GM21529 (cell line): ENCODE data around the gene SLC2A3.
"Not testable (repeated sequence)": the region's sequence is repeated elsewhere in the genome, so short reads cannot be mapped to it uniquely, and the experiment has no call there.

Experiments used
- ATAC-seq: cut with Tn5 transposase; IDR thresholded peaks from one replicate; pipeline ENCODE4 v1.9.1; 2021; ENCODE audit not compliant: unreplicated experiment

Gene SLC2A3

DNA sequence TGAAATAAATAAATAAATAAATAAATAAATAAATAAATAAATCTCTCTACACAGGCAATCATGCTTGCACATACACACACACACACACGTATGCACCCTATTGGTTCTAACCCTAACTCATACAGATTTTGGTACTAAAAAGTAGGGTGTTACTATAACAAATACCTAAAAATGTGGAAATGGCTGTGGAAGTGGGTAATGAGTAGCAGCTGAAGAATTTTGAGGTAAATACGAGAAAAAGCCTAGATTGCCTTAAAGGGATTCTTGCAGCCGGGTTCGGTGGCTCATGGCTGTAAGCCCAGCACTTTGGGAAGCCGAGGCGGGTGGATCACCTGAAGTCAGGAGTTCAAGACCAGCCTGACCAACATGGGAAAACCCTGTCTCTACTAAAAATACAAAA is 15.7 kb upstream of the SLC2A3 start:
- no peak for ATAC-seq

GRCh38 chr12:7950230-7950943 is 14.4 kb upstream of the SLC2A3 start:
- ATAC-seq: not testable (repeated sequence)

DNA sequence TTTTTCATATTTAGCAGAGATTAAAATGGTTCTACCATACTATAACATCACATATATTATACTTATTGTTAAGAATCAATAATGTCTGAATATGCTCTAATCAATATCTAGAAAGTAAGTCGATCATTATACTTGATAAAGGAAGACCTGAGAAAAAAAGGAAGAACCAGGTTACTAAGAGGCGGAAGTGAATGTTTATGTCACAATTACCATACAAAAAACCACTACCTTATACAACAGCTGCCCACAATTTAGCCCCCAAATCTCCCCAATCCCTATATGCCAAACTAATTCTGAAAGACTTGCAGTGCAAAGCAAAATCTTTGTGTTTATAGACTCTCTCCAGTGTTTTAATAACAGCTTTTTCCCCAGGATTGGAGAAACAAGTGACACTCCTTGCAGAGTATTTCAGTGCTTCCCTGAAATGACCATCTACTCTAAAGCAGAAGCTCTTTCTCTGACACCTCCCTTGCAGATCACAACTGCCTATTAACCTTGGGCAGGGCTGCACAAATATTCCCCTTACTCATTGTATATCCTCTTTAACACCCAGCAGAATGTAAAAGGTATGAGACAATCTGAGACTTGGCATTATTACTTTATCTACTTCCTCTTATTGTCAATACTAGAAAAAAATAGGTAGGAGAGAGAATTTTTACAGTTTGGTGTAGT is 12.7 kb upstream of the SLC2A3 start:
- no peak for ATAC-seq

DNA sequence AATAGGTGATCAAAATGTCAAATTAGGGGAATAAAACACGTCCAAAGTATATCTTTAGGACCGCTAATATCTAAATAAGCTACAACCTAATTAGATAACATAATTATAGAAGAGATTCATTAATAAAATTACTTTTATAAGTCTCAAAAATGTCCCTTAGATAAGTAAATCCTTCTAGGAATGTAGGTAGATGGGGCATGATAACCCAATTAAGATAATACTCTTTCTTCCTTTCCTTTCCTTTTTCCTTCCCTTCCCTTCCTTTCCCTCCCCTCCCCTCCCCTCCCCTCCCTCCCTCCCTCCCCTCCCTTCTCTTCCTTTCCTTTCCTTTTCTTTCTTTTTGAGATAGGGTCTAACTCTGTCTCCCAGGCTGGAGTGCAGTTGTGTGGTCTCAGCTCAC is 11.0 kb upstream of the SLC2A3 start:
- ATAC-seq: no peak

DNA sequence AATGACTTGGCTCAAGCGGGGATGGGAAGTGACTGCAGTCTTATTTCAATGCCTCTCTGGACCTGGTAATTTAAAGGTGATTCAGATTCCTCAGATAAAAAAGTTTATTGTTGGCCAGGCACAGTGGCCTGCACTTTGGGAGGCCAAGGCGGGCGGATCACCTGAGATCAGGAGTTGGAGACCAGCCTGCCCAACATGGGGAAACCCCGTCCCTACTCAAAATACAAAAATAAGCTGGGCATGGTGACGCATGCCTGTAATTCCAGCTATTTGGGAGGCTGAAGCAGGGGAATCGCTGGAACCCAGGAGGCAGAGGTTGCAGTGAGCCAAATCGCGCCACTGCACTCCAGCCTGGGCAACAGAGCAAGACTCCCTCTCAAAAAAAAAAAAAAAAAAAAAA is 8.8 kb upstream of the SLC2A3 start:
- not testable (repeated sequence) for ATAC-seq

- no peak for ATAC-seq
Measured at GRCh38 chr12:7940906-7941305, 4.9 kb upstream of the SLC2A3 start.

- no peak for ATAC-seq
Measured at GRCh38 chr12:7937833-7938506, 2.0 kb upstream of the SLC2A3 start.

DNA sequence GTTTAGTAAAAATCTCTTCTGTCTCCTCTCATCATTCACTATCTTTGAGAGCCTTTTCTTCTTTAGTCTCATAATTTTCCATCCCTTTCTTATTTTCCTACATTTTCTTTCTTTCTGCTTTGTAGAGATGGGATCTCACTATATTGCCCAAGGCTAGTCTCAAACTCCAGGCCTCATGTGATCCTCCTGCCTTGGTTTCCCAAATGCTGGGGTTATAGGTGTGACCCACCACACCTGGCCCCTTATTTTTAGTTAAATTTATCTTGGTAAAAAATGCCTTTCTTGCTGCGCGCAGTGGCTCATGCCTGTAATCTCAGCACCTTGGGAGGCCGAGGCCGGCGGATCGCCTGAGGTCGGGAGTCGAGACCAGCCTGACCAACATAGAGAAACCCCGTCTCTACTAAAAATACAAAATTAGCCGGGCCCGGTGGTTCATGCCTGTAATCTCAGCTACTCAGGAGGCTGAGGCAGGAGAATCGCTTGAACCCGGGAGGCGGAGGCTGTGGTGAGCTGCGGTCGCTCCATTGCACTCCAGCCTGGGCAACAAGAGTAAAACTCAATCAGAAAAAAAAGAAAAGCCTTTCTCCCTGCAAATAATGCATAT is 996 bp downstream of the SLC2A3 start:
- ATAC-seq: no peak

DNA sequence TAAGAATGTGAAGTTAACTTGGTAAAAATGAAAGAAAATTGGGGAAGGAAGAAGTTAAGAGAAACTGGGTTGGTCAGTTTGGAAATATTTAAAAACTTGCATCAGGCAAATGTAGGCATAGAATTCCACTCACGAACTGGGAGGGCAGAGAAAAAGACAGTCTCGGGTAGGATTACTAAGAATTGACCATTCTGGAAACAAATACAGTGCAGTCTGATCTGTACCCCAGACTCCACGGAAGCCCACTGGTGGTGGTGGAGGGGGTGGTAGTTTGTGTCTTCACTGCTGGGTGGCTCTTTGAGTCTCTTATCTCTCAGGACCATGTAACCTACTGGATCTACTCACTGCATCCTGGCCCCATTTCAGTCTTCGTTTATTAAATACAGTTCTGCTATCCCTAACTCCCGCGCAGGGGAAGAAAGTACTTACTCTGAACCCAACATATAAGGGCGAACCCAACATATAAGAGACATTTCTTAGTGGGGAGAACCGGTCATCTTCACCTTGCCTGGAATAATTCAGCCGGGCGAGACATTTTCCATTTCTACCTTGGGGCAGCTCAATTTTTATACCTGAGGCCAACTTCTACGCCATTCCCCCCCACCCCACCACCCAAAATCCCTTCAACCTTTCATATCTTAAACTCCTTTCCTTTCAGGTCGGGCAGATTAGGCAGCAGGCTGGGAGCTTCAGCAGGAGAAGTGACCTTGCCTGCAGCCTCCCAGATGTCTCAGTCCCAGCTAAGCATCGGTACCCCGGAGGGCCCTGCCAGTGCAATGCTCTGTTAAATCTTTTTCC is 1.7 kb downstream of the SLC2A3 start:
- no peak for ATAC-seq

- peak; percentile 86 for ATAC-seq
Measured at GRCh38 chr12:7933255-7933726, 2.7 kb downstream of the SLC2A3 start.

- ATAC-seq: not testable (repeated sequence)
Measured at GRCh38 chr12:7932599-7933240, 3.3 kb downstream of the SLC2A3 start.

DNA sequence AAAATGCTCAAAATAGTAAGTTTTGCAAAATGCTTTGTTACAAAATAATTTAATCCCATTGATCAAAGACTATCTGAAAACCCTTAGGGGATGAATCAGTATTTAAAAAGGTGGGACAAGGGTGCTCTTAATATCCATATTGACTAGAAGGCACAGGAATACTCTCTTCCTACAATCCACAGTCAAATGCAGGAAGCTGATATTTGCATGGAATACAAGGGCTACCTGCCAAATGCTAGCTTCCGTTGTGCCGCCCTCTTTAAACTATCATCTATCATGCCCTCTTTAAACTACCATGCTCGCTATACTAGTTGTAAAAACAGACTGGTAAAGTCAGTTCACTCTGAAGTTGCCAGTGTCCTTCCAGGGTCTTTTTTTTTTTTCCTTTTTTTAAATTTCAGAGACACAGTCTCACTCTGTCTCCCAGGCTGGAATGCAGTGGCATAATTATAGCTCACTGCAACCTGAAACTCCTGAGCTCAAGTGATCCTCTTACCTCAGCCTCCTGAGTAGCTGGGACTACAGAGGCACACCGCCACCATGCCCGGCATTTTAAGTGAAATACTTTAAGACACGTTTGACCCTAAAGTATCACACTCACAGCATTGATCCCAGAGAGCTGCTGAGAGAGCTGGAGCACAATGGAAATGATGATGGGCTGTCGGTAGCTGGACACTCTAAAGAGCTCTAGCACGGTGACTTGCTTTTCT is 6.7 kb downstream of the SLC2A3 start:
- ATAC-seq: no peak

DNA sequence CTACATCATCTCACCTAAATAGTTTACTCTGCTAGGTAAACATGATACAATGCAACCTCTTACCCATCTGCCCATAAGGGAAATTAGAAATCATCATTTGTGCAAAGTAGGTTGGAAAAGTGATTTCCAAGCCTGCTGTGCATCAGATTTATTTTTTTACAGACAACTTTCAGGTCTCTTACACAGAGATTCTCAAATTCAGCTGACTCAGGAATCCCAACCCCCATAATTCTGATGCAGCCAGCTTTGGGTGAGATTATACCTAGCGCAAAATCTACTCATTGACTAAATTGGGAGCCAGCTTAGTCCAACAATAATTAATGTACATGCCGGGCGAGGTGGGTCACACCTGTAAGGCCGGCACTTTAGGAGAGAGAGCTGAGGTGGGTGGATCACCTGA is 8.5 kb downstream of the SLC2A3 start:
- no peak for ATAC-seq

- not testable (repeated sequence) for ATAC-seq
Measured at GRCh38 chr12:7926068-7926666, 9.8 kb downstream of the SLC2A3 start.

- no peak for ATAC-seq
Measured at GRCh38 chr12:7923241-7924236, 12.4 kb downstream of the SLC2A3 start.

DNA sequence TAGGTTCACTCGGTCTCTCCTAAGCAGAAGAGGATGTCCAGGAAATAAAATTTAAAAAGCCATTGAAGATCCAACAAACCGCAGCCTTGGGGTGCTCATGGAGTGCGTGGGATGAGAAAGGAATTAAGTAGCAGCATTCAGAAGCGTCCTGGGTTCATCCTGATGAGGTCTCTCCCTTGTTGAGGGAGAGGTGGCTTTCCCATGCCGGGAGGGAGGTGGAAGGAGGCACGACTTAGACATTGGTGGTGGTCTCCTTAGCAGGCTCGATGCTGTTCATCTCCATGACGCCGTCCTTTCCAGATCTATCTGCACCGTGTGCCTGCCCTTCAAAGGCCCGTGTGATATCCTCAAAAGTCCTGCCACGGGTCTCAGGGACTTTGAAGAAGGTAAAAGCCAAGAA is 14.8 kb downstream of the SLC2A3 start:
- ATAC-seq: not testable (repeated sequence)

DNA sequence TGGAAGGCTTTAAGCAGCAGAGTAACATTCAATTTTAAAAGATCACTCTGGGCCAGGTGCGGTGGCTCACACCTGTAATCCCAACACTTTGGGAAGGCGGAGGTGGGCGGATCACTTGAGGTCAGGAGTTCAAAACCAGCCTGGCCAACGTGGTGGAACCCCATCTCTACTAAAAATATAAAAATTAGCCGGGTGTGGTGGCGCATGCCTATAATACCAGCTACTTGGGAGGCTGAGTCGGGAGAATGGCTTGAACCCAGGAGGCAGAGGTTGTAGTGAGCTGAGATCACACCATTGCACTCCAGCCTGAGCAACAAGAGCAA is 17.8 kb downstream of the SLC2A3 start:
- not testable (repeated sequence) for ATAC-seq
